ENCODE results near the gene CPLX3. TPM values are rescaled to one million over a fixed set of nuclear protein-coding genes. Genes with fewer than 3 reads are reported as not detected.

Gene CPLX3
- total and polyA plus RNA-seq, 2 of the 8 experiments (the other 6 are each of a cell fraction or from before 2014, with no cell fraction given): 0.17 TPM; not detected in 1

GRCh38 chr15:74777769-74778598 lies 48.4 kb upstream of the CPLX3 start:
- no peak overlapping the region for H2BK120ac ChIP-seq (replicated peaks; ENCODE audit: low read depth, low read length)
- H3K18ac ChIP-seq (ENCODE audit: extremely low read depth, low read length): no peak overlapping the region
- no peak overlapping the region for H2AK5ac ChIP-seq (ENCODE audit: low read depth, low read length)
- no peak overlapping the region for H3K4me2 ChIP-seq (ENCODE audit: insufficient read depth in 1 of 2, low read depth in 2 of 2, low read length in 2 of 2)
- no peak overlapping the region for H3K56ac ChIP-seq (replicated peaks; ENCODE audit: insufficient read length, low read depth, low read length)
- H4K20me1 ChIP-seq (replicated peaks in 1 of 2; ENCODE audit: control insufficient read depth in 1 of 2, insufficient read depth in 2 of 2, low read length in 2 of 2): peaks cover 0 to 2% of the 10 kb centered on the region in 2 experiments
- no peak overlapping the region for H4K5ac ChIP-seq (ENCODE audit: insufficient read length, low read depth, low read length)
- no peak overlapping the region for H3K23ac ChIP-seq (ENCODE audit: insufficient read length)
- no peak overlapping the region for H4K91ac ChIP-seq (replicated peaks; ENCODE audit: insufficient read length, low read length)
- H2BK15ac ChIP-seq (ENCODE audit: low read length): no peak overlapping the region
- H3K79me1 ChIP-seq (ENCODE audit: low read depth, low read length): peaks cover 3% of the 10 kb centered on the region; the same call in 1 of the 2 replicates
- no peak overlapping the region for H3K4ac ChIP-seq (replicated peaks; ENCODE audit: insufficient read length, low read depth, low read length)
- H3K9me3 ChIP-seq (ENCODE audit: insufficient read depth in 2 of 2, low read depth in 1 of 2, low read length in 1 of 2): no peaks in the 10 kb centered on the region
- POLR2A ChIA-PET (ENCODE audit: partially characterized antibody): interaction anchor here (0.5 to 2.1 kb wide), 10 partner anchors 9 to 254 kb away, joined by 3 to 18 read pairs (median 3); partner anchors contain the start of gene CLK3
- H3K4me1 ChIP-seq (replicated peaks in 1 of 4; ENCODE audit: control insufficient read depth in 3 of 4, insufficient read depth in 4 of 4, low read length in 3 of 4): peaks cover 4 to 20% (median 15%) of the 10 kb centered on the region in 4 experiments
- 85% methylated on average over 6 of the region's 6 CpGs; no CpG with 5 or more reads in 1 of the 2 experiments for WGBS, 2 experiments (ENCODE audit: extremely low coverage in 1 of 2, insufficient coverage in 1 of 2, insufficient read length in 1 of 2, insufficient replicate concordance in 2 of 2, low coverage in 1 of 2, low lambda C conversion rate in 2 of 2, missing lambda C conversion rate in 1 of 2)
- H3K27me3 ChIP-seq (replicated peaks in 1 of 4; ENCODE audit: control insufficient read depth in 3 of 4, extremely low read depth in 1 of 4, insufficient read depth in 3 of 4, low read length in 3 of 4): peaks cover 0 to 15% (median 11%) of the 10 kb centered on the region in 4 experiments; a peak in 6 of 7 replicates
- H2AFZ ChIP-seq (ENCODE audit: low read length): no peak overlapping the region
- no peak overlapping the region for H2BK20ac ChIP-seq (ENCODE audit: low read length)
- no peak overlapping the region for H3K27ac ChIP-seq (ENCODE audit: low read depth, low read length)
- H3K79me2 ChIP-seq (ENCODE audit: control insufficient read depth in 1 of 2, insufficient read depth in 2 of 2, low read length in 2 of 2): no peaks in the 10 kb centered on the region
- no peak overlapping the region for H4K8ac ChIP-seq (ENCODE audit: extremely low read depth, insufficient read depth, low read length)
- no peak overlapping the region for H3K14ac ChIP-seq (ENCODE audit: insufficient read length)
- no peak for DNase-seq (ENCODE audit: low read depth in 1 of 2, low spot score in 2 of 2)
- no peaks in the 10 kb centered on the region for H3K36me3 ChIP-seq (ENCODE audit: control insufficient read depth in 2 of 4, insufficient read depth in 4 of 4, low read length in 3 of 4)
- FAIRE-seq: no peak
- CTCF ChIA-PET (ENCODE audit: partially characterized antibody): interaction anchor here (0.7 to 53.7 kb wide), 12 partner anchors 8 to 173 kb away, joined by 3 to 1439 read pairs (median 4); partner anchors contain the start of genes CLK3 and CPLX3
- H2BK5ac ChIP-seq (ENCODE audit: low read depth, low read length): no peak overlapping the region
- no peak overlapping the region for H3K4me3 ChIP-seq (ENCODE audit: extremely low read depth in 1 of 4, insufficient read depth in 2 of 4, low read depth in 3 of 4, low read length in 4 of 4)
- peaks cover 9% of the 10 kb centered on the region for H3K23me2 ChIP-seq (ENCODE audit: low read depth, low read length)
- H3K9ac ChIP-seq (replicated peaks in 1 of 4; ENCODE audit: extremely low read depth in 1 of 4, low read depth in 3 of 4, low read length in 3 of 4): no peak overlapping the region
- no peak overlapping the region for H2BK12ac ChIP-seq (ENCODE audit: low read depth, low read length)
- TF ChIP-seq CEBPB (IDR thresholded peaks at IDR 0.05; ENCODE audit: low read depth, low read length) (no peak), TBP (IDR thresholded peaks at IDR 0.05; ENCODE audit: low read depth, low read length) (no peak), CTBP2 (IDR thresholded peaks at IDR 0.05; ENCODE audit: borderline replicate concordance, insufficient read depth, insufficient read length, low read length) (no peak), SIN3A (conservative IDR thresholded peaks at IDR 0.05 in 1 of 2, IDR thresholded peaks at IDR 0.05 in 1 of 2; ENCODE audit: low read depth in 1 of 2, low read length in 2 of 2) (no peak), BACH1 (IDR thresholded peaks at IDR 0.05; ENCODE audit: low read length) (no peak), RNF2 (IDR thresholded peaks at IDR 0.05; ENCODE audit: borderline replicate concordance, low read depth, low read length, missing control alignments, poor library complexity, severe bottlenecking) (no peak), RAD21 (IDR thresholded peaks at IDR 0.05 in 1 of 2, conservative IDR thresholded peaks at IDR 0.05 in 1 of 2; ENCODE audit: low read depth in 2 of 2, low read length in 2 of 2) (no peak), SAP30 (IDR thresholded peaks at IDR 0.05; ENCODE audit: insufficient read depth, insufficient replicate concordance, low read length) (no peak), SP1 (IDR thresholded peaks at IDR 0.05; ENCODE audit: low read depth, low read length) (no peak), FOSL1 (IDR thresholded peaks at IDR 0.05; ENCODE audit: insufficient read depth, low read depth, low read length) (no peak)

Data from H1 (cell line).